G401 (cell line): ENCODE results near the gene FSIP1. TPM values are rescaled to one million over a fixed set of nuclear protein-coding genes. Genes with fewer than 3 reads are reported as not detected.
A peak's percentile ranks its signal among the peaks of the same experiment; 100 is the strongest.

Experiments
- DNase-seq: peaks from one replicate; pipeline ENCODE4 v3.0.0-alpha.2; 2015; ENCODE audit warnings: low spot score
- in situ Hi-C: cut with HindIII; loops from 2 replicates; pipeline ENCODE4 v1.10.0; 2016; ENCODE audit warnings: low sequenced_read_pairs, mixed read lengths
- total RNA-seq: library from RNA; depleted of rRNA; stranded (reverse); fragments of >200 nt; shearing (Covaris generic); gene quantifications from 2 replicates; pipeline ENCODE4 v1.2.3, GENCODE V29; 2014

FSIP1 gene
- total RNA-seq, 1 experiment from 2014 or later: 0.41 TPM

- in situ Hi-C loops: no loop called here
- no peak for DNase-seq
These were observed 7.9 kb downstream of the FSIP1 start for GRCh38 chr15:39774688-39775267.

DNA sequence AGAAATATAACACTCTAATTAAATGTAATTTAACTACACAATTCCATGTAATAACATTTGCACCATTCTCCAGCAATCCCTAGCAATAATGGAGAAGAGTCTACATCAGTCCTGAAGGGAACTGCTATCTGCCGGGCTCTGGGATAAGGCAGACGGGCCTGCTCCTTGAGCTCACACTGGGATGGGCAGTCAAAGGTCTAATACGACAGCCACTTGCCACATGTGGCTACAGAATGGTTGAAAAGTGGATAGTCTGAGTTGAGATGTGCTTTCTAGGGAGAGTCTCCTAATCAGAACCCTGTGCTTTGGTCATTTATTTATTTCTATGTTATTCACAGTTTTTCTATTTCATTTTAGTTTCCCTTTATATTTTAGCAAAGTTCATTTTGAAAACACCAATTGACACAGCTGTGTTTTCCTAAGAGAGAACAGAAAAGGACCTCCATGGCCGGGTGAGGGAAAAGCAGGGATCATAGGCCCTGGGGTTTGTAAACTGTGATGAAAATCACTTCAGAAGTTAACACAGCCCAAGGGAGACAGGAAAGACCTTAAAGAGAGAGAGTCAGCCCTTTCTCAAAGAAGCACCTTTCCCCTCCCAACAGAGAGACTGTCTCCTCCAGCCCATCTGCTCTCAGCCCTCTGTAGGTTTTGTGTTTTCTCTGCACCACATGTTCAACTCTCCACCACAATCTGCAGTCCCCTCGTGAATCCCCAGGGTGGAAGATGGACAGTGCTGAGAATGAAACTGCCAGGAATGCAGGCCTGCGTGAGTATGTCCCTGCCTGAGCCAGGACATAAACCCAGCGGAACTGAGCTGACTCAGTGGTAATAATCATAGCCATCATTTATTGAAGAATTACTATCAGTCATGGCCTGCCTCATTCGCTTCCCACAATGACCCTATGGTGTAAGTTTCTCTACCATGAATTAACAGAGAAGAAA lies 11.6 kb downstream of the FSIP1 start:
- no peak for DNase-seq
- in situ Hi-C loops: no loop called here

DNA sequence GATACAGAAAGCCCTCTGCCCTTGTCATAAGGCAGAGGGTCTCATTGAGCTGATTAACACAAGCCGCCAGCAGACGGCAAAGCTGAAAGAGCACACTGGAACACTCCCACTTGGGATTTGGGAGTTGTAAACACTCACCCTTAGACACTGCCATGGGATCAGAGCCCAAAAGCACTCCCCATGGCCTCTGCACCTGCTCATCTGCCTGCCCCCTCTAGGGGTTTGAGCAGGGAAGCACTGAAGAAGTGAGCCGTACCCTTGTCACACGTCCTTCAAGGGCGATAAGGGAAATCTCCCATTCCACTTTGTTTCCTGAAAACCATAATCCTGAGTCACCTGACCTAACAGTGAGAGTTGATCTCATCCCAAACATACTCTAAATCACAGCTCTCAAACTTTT lies 14.7 kb downstream of the FSIP1 start:
- in situ Hi-C loops: no loop called here
- DNase-seq: no peak

GRCh38 chr15:39761006-39761405 lies 21.6 kb downstream of the FSIP1 start:
- in situ Hi-C loops: no loop called here

DNA sequence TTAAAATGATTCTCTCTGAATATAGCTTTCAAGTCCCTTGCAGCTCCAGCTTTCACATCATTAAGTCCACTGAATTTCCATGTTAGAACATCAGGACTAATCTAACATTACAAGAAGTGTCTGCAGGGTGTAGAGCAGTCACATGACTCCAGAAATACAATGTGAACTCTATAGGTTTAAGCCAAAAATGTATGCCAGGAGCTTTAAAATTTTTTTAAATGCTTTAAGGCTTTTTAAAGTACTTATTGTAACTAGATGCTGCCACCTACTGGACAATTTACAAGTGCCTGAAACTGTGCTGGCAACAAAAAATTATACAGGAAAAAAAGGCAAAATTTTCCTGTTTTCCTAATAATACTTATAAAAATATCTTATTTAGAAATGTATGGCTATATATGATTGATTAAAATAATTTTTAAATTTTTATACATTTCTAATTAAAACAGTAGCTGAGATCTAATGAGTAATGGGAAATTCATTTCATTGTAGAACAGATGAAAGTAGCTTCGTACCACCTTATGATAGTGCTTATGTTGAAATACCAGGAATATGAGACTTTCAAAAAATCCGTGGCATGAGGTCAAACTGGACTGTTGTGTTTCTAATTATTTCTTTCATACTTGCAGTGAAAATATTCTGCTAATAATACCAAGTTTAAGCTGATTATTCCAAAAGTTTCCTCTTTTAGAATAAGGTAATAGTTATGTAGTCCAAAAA lies 25.7 kb downstream of the FSIP1 start:
- peak; percentile 69 for DNase-seq
- in situ Hi-C loops: no loop called here

More at GRCh38 chr15:39761006-39761405, 21.6 kb downstream of the FSIP1 start:
- DNase-seq: no peak

DNA sequence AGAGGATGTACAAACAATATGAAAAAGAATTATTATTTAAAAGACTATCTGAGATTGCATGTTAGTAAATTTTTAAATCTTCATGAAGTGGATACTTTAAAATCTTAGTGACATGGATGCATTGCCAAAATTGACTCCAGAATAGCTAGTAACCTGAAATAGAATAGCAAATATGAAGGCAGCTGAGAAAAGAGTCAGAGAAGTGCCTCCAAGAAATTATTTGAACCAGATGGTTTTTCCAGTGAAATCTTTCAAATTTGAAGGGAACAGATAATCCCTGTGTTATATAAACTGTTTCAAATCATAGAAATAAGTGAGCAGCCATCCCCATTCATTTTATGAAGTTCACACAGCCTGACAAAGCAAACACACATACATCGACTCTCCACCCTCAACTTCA lies 29.6 kb downstream of the FSIP1 start:
- in situ Hi-C loops: no loop called here
- no peak for DNase-seq

DNA sequence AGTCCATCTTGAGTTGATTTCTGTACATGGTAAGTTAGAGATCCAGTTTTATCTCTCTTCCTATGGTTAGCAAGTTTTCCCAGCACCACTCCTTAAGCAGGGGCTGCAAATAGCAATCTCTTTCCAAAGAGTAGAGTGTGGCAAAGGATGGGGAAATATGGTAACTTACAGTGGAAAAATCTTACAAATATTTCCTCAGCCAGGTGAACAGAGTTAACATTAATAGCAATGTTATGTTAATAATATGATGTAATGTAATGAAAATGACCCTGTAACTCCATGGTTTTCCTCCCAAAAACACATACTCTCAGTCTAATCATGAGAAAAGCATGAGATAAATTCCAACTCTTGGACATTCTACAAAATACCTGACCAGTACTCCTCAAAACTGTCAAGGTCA lies 30.4 kb downstream of the FSIP1 start:
- in situ Hi-C loops: no loop called here
- DNase-seq: no peak

DNA sequence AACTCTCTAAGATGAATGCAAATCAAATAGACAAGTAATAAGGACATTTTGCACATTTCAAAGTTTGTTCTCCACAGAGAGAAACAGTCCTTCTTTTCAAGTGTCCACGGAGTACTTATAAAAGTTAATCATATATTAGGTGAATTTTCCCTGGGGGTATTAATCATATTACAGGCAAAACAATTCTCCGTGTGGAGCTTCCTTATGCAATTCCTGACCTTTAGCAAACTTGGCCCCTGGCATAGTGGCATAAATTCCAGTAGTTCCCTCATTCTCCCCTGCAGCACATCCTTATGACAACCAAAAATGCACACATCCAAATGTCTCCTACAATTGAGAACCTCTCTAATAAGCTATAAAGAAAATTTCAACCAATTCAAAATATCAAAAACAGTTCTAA lies 34.4 kb downstream of the FSIP1 start:
- in situ Hi-C loops: no loop called here
- DNase-seq: no peak

DNA sequence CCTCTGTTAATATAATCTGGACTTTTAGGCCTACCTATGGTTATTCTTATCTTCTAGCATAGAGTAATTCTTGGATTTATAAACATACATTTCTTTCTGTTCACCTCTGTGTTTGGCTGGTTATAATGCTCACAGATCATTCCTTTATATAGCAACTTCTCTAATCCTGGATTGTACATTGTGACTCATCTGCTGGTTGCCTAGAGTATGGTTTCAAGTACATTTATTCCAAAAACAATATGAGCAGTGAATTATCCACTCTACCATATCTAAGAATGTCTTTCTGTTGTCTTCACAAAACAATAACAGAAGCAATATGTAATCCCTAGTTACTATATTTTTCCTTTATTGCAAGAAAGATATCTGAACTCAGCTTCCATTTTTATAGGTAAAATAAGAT lies 35.3 kb downstream of the FSIP1 start:
- in situ Hi-C loops: no loop called here
- DNase-seq: no peak

DNA sequence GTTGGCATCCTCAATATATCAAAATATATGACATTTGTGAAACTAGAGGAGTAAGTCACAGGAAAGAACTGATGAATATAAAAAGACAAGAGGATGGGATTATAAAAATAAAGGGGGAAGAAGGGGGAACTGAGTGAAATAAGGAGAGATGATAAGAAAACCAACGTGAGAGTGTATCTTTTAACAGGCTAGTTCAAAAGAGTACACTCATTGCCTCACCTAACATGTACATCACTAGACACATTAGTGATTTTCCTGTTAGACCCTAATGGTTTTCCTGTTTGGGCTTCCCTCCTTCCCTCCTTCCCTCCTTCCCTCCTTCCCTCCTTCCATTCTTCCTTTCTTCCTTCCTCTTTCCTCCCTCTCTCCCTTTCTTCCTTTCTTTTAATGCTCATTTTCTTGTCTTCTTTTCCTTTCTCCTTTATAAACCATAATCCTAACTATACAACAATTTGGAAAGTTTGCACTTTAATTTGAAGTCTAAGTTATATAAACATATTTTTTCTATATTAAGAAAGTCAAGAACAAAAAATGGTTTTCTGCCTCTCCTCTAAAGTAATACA lies 35.8 kb downstream of the FSIP1 start:
- in situ Hi-C loops: no loop called here
- no peak for DNase-seq

DNA sequence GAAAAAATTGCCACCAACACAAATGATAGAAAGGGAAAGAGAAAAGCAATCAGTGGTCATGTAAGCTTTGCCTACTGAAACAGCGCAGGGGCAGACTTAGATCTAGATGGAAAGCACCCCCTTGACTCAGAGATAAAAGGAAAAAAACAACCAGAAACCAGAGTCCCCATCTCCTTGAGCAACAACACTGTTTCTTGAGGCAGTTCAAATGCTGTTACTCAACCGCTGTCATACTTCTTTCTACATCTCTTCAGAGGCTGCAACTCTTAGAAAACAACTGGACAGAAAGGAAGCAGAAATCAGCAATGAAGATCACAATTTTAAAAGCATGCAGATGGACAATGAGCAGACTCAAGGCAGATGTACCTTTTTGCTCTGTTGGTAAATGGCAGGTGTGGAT lies 36.5 kb downstream of the FSIP1 start:
- in situ Hi-C loops: no loop called here
- no peak for DNase-seq

DNA sequence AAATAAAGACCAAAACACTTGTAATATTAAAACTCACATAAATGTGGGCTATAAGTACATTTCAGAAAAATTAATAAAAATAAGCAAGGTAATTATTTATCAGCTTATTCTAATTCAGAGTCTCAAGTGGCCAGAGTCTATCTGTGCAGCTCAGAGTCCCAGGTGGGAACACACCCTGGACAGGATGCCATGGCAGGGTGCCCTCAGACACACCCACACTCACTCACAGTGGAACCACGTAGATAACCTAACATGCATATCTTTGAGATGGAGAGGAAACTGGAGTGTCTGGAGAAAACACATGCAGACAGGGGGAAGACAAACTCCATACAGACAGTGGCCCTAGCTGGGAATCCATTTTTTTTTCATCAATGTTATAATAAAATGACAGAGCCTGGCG lies 37.2 kb downstream of the FSIP1 start:
- in situ Hi-C loops: no loop called here
- no peak for DNase-seq

GRCh38 chr15:39744334-39745103 lies 38.1 kb downstream of the FSIP1 start:
- no peak for DNase-seq
- in situ Hi-C loops: no loop called here

DNA sequence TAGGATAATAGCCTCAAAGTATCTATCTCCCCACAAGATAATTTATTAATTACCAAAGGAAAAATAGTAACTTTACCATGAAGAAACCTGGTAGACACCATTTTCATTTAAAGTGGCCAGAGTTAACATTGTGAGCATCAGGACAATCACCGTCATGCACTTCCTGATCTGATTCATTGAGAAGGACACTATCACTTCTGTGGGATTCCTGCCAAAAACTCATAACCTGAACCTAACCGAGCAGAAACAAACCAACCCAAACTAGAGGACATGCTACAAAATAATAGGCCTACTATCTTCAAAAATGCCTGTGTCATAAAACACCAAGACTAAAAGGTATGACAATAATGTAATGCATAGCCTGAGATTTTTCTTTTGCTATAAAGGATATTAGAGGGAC lies 39.0 kb downstream of the FSIP1 start:
- in situ Hi-C loops: no loop called here
- no peak for DNase-seq

GRCh38 chr15:39741258-39741657 lies 41.4 kb downstream of the FSIP1 start:
- in situ Hi-C loops: no loop called here
- DNase-seq: no peak

GRCh38 chr15:39738998-39739397 lies 43.6 kb downstream of the FSIP1 start:
- in situ Hi-C loops: no loop called here

DNA sequence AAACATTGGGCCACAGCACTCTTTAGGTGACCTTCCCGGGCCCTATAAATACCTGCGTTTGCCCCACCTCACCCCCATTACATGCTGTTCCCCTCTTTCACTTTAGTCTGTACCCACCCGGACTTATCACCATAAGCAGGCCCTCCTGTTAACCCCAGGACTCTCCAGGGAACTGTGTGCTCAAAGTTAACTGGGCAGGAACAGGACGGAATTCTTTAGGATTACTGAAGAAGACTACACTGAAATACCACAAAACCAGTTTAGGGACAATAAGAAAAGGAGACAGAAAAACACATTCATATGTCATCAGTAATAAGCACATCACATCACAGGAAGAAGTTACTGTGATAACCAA lies 45.5 kb downstream of the FSIP1 start:
- in situ Hi-C loops: no loop called here
- DNase-seq: no peak

More at GRCh38 chr15:39738998-39739397, 43.6 kb downstream of the FSIP1 start:
- DNase-seq: no peak

- no peak for DNase-seq
- in situ Hi-C loops: no loop called here
These were observed 46.0 kb downstream of the FSIP1 start for GRCh38 chr15:39736412-39737195.
